Astrocyte of the spinal cord (primary cell): ENCODE data around the gene KRT8.

Experiments used
- DNase-seq: peaks from one replicate; pipeline ENCODE4 v3.0.0; 2011; ENCODE audit warnings: low read depth, low spot score
- H3K4me3 ChIP-seq: 2 replicates; pipeline ENCODE4 v1.5.1; 2011; ENCODE audit warnings: low read depth, mild to moderate bottlenecking, low read length, moderate library complexity
- in situ Hi-C: cut with HindIII; loops from 2 replicates; pipeline ENCODE4 v1.10.0; 2017; ENCODE audit warnings: low sequenced_read_pairs
- TF ChIP-seq, protein P1 (sequence below): IDR thresholded peaks from 2 replicates; pipeline ENCODE4 v1.5.1; 2012; ENCODE audit warnings: low read depth, mild to moderate bottlenecking, low read length, inconsistent platforms

The KRT8 gene

DNA sequence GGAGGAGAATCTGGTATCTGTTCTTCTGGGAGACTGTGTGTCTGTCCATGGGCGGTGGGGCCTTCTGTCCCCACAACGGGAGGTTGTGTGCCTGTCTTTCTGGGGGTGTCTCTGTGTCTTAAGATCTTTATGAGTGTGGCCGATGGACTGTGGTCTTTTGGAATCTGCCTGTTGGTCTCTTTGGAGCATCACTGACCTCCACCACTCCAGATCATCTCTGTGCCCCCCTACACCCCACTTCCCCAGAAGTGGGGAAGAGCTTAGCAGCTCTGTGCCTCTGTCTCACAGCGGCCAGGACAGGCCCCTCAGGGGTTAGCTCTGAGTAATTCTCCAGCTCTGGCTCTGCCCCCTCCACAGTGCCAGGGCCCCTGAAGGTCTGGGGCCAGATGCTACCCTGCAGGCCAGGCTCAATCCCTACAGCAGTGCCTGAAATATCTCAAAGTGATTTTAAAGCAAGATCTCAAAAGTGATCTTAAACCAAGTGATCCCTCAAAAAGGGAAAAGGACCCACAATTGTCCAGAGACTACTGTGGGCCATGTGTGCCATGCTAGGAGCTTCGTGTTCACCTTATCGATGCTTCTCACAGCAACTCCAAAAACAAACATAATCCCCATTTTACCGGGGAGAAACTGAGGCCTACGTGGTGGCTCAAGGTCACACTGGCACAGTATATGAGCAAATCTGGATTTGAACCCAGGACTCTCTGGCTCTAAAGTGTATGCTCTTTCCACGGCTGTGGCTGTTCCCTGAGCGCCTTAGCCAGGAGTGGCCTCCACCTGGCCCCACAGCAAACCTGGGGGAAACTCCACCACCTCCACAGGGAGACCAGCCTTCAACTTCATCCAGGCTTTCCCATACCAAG, 30.1 kb downstream of the KRT8 start:
- TF ChIP-seq, protein P1, sequence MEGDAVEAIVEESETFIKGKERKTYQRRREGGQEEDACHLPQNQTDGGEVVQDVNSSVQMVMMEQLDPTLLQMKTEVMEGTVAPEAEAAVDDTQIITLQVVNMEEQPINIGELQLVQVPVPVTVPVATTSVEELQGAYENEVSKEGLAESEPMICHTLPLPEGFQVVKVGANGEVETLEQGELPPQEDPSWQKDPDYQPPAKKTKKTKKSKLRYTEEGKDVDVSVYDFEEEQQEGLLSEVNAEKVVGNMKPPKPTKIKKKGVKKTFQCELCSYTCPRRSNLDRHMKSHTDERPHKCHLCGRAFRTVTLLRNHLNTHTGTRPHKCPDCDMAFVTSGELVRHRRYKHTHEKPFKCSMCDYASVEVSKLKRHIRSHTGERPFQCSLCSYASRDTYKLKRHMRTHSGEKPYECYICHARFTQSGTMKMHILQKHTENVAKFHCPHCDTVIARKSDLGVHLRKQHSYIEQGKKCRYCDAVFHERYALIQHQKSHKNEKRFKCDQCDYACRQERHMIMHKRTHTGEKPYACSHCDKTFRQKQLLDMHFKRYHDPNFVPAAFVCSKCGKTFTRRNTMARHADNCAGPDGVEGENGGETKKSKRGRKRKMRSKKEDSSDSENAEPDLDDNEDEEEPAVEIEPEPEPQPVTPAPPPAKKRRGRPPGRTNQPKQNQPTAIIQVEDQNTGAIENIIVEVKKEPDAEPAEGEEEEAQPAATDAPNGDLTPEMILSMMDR: no peak
- in situ Hi-C loops: no loop called here
- no peak overlapping the region for H3K4me3 ChIP-seq
- no peak for DNase-seq

DNA sequence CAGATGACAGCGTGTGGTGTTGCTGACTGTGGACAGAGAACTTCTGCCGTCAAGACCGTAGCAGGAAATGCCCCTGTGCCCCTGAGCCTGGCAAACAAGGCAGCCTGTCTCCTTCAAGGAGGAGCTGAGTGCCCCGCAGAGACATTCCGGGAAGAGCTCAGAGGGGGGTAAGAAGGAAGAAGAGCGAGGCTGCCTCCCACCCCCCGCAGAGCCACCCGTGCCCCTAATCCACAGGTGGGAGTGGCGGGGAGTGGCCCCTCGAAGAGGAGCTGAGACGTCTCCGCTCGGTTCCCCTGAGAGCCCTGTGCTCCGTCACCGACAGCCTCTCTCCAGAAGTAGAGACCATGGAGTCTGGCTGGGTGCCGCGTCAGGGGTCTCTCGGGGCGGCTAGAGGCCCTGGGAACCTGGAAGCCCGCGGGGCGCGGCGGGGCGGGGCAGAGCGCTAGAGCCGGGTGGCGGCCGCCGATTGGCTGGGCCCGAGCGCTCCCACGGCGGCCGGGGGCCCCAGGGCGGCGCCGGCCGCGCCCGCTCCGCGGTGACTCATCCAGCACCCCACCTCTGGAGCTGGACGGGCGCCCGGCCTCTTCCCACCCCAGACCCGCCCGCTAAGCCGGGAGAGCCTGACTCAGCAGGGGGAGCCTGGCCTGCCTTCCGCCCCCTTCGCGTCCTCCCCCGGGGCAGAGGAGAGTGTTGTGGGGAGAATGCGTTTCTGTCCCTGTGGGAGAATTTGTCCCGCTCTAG, 30.9 kb downstream of the KRT8 start:
- peak overlapping the region; percentile 31 for H3K4me3 ChIP-seq
- TF ChIP-seq, protein P1: no peak
- DNase-seq: peak; percentile 92
- in situ Hi-C loops: no loop called here

DNA sequence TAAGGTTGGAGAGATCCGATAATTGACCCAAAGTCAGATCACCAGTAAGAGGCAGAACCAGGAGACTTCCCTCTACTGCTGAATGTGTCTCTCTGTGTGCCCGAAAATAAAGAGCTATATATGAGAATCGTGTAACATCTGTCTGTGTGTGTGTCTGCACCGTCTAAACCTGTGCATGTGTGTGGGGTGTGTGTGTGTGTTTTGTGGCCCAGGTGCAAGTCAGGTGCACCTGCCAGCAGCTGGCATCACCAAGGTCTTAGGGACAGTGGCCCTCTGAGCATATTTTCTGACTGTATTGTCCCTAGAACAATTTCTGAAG, 31.4 kb downstream of the KRT8 start:
- in situ Hi-C loops: no loop called here

DNA sequence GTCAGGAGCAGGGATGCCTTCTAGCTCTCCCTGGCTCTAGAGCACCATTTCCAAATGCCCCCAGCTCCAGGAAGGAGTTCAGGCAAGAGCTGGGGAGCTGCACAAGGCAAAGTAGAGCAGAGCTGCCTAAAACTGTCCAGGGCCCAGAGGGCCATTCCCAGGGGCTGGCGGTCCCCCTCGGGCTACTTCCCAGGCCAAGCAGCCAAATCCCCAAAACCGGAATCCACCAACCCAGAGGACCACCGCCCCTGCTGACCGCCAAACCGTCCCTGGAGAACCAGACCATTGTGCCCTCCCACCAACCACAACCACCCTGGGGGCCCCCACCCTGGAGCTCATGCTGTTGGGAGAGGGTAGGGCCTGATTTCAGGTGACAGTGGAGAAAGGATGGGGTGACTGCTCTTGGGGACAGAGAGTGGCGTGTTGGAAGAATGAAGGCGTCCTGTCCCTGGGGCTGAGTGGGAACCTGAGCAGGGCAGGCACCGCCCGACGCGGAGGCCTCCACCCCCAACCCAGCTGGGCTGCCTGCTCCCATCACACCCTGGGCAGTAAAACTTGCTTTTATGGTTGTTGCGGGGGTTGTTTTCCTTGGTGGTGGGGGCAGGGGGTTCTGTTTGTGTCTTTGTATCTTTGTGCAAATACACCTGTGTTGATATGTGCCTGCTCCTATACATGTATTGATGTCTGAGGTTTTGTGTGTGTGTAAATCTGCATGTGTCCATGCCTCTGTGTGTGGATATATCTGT, 32.1 kb downstream of the KRT8 start:
- H3K4me3 ChIP-seq: no peak overlapping the region
- TF ChIP-seq, protein P1: no peak
- in situ Hi-C loops: no loop called here
- no peak for DNase-seq

More for the DNA sequence above, 31.4 kb downstream of the KRT8 start:
- H3K4me3 ChIP-seq: no peak overlapping the region
- TF ChIP-seq, protein P1: no peak
- peak; percentile 8 for DNase-seq

DNA sequence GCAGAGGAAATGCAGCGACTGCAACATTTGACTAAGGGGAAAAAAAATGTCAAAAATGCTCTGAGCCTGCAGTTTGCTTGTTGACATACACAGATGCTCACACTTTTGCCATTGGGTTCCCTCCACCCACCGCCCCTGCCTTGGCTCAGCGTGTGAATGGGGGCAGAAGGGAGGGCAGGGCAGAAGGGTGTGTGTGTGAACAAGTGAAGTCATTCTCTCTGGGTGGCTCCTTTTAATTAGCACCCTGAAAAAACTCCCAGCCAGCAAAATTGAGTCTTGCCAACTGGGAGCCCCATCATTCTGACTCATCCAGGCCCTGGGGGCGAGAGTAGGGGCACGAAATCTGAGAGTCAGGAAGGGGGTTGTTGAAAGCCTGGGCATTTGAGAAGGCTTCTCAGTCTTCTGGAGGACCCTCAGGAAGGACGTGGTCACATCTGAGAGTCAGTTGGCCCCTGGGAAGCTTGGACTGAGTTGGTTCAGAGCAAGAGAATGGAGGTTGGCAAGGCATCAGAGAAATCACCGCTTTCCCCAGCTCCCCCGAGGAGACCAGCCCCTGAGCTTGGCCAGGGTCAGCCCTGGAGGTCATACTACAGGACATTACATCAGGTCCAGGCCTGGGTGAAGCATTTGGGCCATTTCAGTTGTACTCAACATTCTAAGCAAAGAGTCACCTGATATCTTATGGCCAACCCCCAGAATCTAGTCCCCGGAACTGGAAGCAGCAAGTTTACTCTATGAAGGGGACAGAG, 33.4 kb downstream of the KRT8 start:
- TF ChIP-seq, protein P1: no peak
- in situ Hi-C loops: no loop called here
- no peak overlapping the region for H3K4me3 ChIP-seq
- peak; percentile 76 for DNase-seq
